Fibroblast of pulmonary artery (primary cell): Measurements from ENCODE around the gene CAV3.

Source experiments
- DNase-seq: peaks from one replicate; pipeline ENCODE4 v3.0.0-alpha.2; 2010; ENCODE audit warnings: low read depth
- H3K4me3 ChIP-seq: replicated peaks from 2 replicates; pipeline ENCODE4 v1.5.1; 2011; ENCODE audit warnings: low read depth, mild to moderate bottlenecking, control low read depth, low read length, moderate library complexity
- TF ChIP-seq, protein P1 (sequence below): IDR thresholded peaks from 2 replicates; pipeline ENCODE4 v1.5.1; 2011; ENCODE audit warnings: mild to moderate bottlenecking, control low read depth, low read length, inconsistent platforms; ENCODE audit errors: missing control alignments

The CAV3 gene

DNA sequence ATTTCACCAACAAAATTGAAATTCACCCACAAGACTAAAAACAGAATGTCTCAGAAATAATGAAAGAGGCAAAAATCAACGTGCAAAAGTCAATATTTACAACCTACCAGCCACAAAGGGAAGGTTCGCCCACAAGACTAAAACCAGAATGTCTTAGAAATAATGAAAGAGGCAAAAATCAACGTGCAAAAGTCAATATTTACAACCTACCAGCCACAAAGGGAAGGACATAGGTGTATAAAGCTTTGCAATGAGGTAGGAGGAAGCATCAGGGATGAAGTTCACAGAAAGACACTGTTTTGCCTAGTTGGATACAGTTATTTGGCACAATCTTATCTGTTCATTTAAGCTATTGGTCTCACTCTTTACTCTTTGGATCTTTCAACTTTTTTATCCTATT lies 21.5 kb downstream of the CAV3 start:
- H3K4me3 ChIP-seq, result no peak overlapping the region
- TF ChIP-seq, protein P1, sequence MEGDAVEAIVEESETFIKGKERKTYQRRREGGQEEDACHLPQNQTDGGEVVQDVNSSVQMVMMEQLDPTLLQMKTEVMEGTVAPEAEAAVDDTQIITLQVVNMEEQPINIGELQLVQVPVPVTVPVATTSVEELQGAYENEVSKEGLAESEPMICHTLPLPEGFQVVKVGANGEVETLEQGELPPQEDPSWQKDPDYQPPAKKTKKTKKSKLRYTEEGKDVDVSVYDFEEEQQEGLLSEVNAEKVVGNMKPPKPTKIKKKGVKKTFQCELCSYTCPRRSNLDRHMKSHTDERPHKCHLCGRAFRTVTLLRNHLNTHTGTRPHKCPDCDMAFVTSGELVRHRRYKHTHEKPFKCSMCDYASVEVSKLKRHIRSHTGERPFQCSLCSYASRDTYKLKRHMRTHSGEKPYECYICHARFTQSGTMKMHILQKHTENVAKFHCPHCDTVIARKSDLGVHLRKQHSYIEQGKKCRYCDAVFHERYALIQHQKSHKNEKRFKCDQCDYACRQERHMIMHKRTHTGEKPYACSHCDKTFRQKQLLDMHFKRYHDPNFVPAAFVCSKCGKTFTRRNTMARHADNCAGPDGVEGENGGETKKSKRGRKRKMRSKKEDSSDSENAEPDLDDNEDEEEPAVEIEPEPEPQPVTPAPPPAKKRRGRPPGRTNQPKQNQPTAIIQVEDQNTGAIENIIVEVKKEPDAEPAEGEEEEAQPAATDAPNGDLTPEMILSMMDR, result no peak
- DNase-seq, result no peak

DNA sequence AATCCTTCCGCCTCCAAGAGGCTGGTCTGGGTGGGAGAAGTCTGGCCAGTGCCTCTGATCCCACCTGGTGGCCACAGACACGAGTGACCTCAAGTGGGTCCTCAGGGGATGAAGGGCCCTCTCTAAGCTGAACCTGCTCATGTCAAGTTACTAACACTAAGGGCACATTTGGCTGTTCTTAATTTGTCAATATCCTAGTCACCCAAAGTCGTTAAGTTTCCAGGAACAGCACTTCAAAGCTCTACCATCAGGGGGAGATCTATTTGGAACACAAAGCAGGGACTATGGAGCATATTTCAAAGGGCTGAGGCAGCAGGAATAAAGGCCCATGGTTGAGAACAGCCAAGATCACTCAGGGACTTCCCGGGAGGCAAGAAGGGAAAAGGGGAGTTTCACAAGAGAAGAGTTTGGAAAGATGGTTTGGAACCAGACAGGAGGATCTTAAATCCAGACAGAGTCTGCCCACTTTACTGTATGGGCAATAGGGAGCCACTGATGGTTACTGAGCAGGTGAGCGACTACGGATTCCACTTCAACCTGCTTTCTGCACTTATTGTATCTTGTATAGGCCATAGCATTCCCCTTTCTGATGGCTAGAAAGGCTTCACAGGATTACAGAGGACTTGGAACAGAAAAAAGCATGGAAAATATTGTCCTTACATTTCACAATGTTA lies 22.1 kb downstream of the CAV3 start:
- no peak overlapping the region for H3K4me3 ChIP-seq
- TF ChIP-seq, protein P1, result peak; percentile 48
- no peak for DNase-seq

DNA sequence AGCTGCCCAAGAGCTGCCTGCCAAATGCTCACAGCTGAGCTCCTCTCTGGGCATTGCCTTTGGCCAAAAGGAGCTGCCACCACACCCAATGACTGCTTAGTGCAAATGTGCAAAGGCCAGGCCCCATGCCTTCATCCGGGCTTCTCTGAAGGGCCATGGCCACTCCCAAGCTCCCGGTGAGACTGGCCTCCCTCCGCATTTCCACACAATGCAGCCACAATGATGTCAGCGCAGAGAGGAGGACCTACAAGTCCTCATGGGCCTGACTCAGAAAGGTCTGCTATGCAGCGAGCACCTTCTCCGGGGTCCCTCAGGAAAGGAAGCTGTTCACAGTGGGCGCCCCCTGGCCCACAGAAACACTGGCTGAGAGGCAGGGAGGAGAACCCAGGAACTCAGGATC lies 23.1 kb downstream of the CAV3 start:
- no peak for DNase-seq
- TF ChIP-seq, protein P1, result no peak
- H3K4me3 ChIP-seq, result no peak overlapping the region

DNA sequence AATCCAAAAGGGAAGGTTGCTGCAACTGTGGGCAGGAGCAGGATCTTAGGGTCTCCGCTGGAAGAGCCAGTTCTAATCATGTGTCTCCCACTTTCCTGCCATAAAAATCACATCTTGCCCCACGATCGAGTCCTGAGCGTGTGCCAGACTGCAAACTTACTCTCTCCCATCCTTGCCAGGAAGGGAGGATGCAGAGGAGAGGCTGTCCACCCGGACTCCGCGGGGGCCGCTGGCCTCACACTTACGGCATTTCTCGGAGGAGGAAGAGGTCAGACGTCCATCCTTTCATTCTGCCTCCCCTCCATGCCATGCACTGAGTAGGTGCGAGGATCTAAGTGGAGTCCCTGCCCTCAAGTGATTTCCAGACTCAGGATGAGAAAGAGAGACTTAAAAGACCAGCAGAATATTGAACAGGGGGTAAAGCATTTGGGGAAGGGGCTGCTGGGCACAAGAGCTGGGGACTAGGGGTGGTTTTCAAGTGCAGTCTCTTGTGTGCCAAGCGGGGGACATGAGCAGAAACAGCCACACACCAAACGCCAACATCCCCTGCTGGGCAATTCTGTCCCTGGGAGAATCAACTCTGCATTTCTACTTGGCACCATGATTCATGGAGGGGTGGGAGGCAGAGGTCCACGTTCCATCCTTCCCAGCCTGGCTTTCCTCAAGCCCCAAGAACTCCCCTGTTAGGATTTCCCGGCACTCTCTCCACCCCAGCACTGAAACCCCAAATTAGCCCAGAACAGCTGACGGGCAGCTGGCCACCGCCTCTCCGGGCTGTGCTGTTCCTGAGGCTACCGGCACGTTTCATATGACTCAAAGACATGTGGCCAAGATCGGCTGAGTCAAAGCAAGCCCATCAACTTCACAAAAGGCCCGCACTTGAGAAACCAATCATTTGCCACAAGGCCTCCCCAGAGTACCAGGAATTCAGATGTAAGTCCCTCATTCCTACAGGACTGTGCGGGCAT lies 24.2 kb downstream of the CAV3 start:
- DNase-seq, result no peak
- no peak overlapping the region for H3K4me3 ChIP-seq
- TF ChIP-seq, protein P1, result no peak

DNA sequence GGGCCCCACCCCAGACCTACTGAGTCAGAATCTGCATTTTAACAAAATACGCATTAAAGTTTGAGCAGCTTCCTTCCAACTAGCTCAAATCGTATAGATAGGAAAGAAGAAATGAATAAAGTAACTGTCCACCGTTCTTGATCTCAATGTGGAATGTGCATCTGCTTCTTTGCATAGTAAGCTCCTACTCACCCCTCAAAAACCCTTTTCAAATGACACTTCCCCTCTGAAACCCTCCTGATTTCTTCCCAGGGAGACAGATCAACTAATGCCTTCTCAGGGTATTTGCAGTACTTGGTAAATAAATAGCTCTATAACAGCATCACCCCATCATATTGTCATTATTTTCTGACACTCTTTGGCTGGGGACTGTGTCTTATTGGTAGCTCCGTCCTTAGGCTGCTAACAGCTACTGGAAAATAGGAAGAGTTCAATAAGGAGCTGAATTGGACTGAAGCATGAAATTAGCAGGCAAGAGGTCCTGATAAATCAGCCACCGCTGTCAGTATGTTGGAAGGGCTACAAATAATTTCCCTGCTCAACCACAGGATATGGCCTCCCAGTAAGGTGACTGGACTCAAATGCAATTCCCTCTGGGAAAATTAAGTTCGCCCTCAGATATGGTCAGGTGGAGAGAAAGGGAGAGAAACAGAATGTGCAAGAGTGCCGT lies 25.6 kb downstream of the CAV3 start:
- H3K4me3 ChIP-seq, result no peak overlapping the region
- DNase-seq, result no peak

DNA sequence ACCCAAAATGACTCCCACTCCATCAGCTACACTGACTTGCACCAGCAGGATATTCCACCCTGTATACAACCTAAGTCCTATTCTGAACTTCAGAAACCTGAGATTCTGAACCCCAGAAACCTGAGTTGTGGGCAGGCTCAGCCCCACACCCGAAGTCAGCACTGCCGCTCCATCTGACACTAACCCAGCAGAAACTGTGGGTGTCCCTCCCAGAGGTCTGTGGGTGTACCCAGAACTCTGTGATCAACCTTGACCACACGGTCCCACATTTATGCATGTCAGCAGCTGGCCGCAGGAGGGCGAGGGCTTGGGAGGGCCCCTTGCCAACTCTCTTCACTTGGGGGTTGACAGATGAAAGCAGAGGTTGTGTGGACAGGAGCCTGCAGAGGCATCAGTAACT lies 26.5 kb downstream of the CAV3 start:
- TF ChIP-seq, protein P1, result no peak
- no peak for DNase-seq

More for the DNA sequence above, 25.6 kb downstream of the CAV3 start:
- TF ChIP-seq, protein P1, result no peak

More for the DNA sequence above, 26.5 kb downstream of the CAV3 start:
- H3K4me3 ChIP-seq, result no peak overlapping the region
